Measurements from ENCODE around the gene CRLF3.

CRLF3 gene

GRCh38 chr17:30824356-30825145 lies at the start of gene CRLF3:
Gene CRLF3, minus strand, starts transcription at chr17:30824692. Its CDS starts 41 bp downstream, at chr17:30824651.
- Mint-ChIP-seq H3K27ac (peak within 1 kb of the TSS; percentile 91), H3K36me3 (peaks cover 25% of the 10 kb centered on the region), H3K4me1 (peaks cover 38% of the 10 kb centered on the region), H3K4me3 (peak within 1 kb of the TSS; percentile 91), H3K9me3 (no peaks in the 10 kb centered on the region)
- DNase-seq (ENCODE audit: low spot score in 2 of 2) (peak; percentile 82 to 92), ATAC-seq (peak; percentile 98)

- DNase-seq (ENCODE audit: low spot score in 2 of 2), result no peak
- Mint-ChIP-seq H3K27ac (no peak overlapping the region), H3K36me3 (peaks cover 100% of the 10 kb centered on the region), H3K9me3 (no peaks in the 10 kb centered on the region), H3K4me3 (no peak overlapping the region), H3K4me1 (no peaks in the 10 kb centered on the region)
- ATAC-seq, result no peak
Observed at GRCh38 chr17:30869005-30869404, 44.5 kb upstream of the CRLF3 start.

GRCh38 chr17:30864636-30865035 lies 40.1 kb upstream of the CRLF3 start:
- no peak overlapping the region for H3K27ac Mint-ChIP-seq
- no peaks in the 10 kb centered on the region for H3K9me3 Mint-ChIP-seq
- H3K36me3 Mint-ChIP-seq, result peaks cover 99% of the 10 kb centered on the region
- no peaks in the 10 kb centered on the region for H3K4me1 Mint-ChIP-seq
- no peak for DNase-seq (ENCODE audit: low spot score in 2 of 2)
- ATAC-seq, result no peak
- H3K4me3 Mint-ChIP-seq, result no peak overlapping the region

GRCh38 chr17:30858556-30859250 lies 34.2 kb upstream of the CRLF3 start:
- no peaks in the 10 kb centered on the region for H3K4me1 Mint-ChIP-seq
- no peak for ATAC-seq
- no peaks in the 10 kb centered on the region for H3K9me3 Mint-ChIP-seq
- H3K36me3 Mint-ChIP-seq, result peaks cover 100% of the 10 kb centered on the region
- no peak for DNase-seq (ENCODE audit: low spot score in 2 of 2)
- no peak overlapping the region for H3K4me3 Mint-ChIP-seq
- no peak overlapping the region for H3K27ac Mint-ChIP-seq

GRCh38 chr17:30854146-30854545 lies 29.7 kb upstream of the CRLF3 start:
- H3K4me3 Mint-ChIP-seq, result no peak overlapping the region
- ATAC-seq, result no peak
- no peaks in the 10 kb centered on the region for H3K9me3 Mint-ChIP-seq
- H3K36me3 Mint-ChIP-seq, result peaks cover 86% of the 10 kb centered on the region
- H3K4me1 Mint-ChIP-seq, result no peaks in the 10 kb centered on the region
- no peak for DNase-seq (ENCODE audit: low spot score in 2 of 2)
- no peak overlapping the region for H3K27ac Mint-ChIP-seq

GRCh38 chr17:30848021-30848420 lies 23.5 kb upstream of the CRLF3 start:
- DNase-seq (ENCODE audit: low spot score in 2 of 2) (no peak), ATAC-seq (no peak)
- Mint-ChIP-seq H3K4me3 (no peak overlapping the region), H3K4me1 (no peaks in the 10 kb centered on the region), H3K27ac (no peak overlapping the region), H3K36me3 (peaks cover 82% of the 10 kb centered on the region), H3K9me3 (no peaks in the 10 kb centered on the region)

GRCh38 chr17:30840771-30841170 lies 16.3 kb upstream of the CRLF3 start:
- DNase-seq (ENCODE audit: low spot score in 2 of 2) (no peak), ATAC-seq (no peak)
- Mint-ChIP-seq H3K27ac (no peak overlapping the region), H3K36me3 (peaks cover 95% of the 10 kb centered on the region), H3K4me3 (no peak overlapping the region), H3K9me3 (no peaks in the 10 kb centered on the region), H3K4me1 (no peaks in the 10 kb centered on the region)

GRCh38 chr17:30838202-30838807 lies 13.8 kb upstream of the CRLF3 start:
- no peak for ATAC-seq
- H3K27ac Mint-ChIP-seq, result no peak overlapping the region
- peaks cover 95% of the 10 kb centered on the region for H3K36me3 Mint-ChIP-seq
- DNase-seq (ENCODE audit: low spot score in 2 of 2), result no peak
- no peaks in the 10 kb centered on the region for H3K9me3 Mint-ChIP-seq
- H3K4me3 Mint-ChIP-seq, result no peak overlapping the region
- H3K4me1 Mint-ChIP-seq, result no peaks in the 10 kb centered on the region

- DNase-seq (ENCODE audit: low spot score in 2 of 2), result no peak
Observed at GRCh38 chr17:30832438-30833124, 8.1 kb upstream of the CRLF3 start.

GRCh38 chr17:30831663-30832437 lies 7.4 kb upstream of the CRLF3 start, which contains the start of gene ATAD5:
Gene ATAD5, plus strand, starts transcription at chr17:30831966. Its CDS starts 382 bp downstream, at chr17:30832348.
- Mint-ChIP-seq H3K36me3 (peaks cover 42% of the 10 kb centered on the region), H3K27ac (peak within 1 kb of the TSS; percentile 99), H3K9me3 (no peaks in the 10 kb centered on the region), H3K4me1 (peaks cover 20% of the 10 kb centered on the region), H3K4me3 (peak within 1 kb of the TSS; percentile 99)
- DNase-seq (ENCODE audit: low spot score in 2 of 2) (peak; percentile 72 to 92), ATAC-seq (peak; percentile 97)

More at GRCh38 chr17:30832438-30833124, 8.1 kb upstream of the CRLF3 start:
- ATAC-seq, result no peak
- Mint-ChIP-seq H3K4me1 (peaks cover 20% of the 10 kb centered on the region), H3K9me3 (no peaks in the 10 kb centered on the region), H3K27ac (peak overlapping the region; percentile 99), H3K4me3 (peak overlapping the region; percentile 99), H3K36me3 (peaks cover 46% of the 10 kb centered on the region)

GRCh38 chr17:30831257-30831656 lies 6.8 kb upstream of the CRLF3 start:
- peak overlapping the region; percentile 99 for H3K4me3 Mint-ChIP-seq
- DNase-seq (ENCODE audit: low spot score in 2 of 2) (no peak), ATAC-seq (no peak)
- peak overlapping the region; percentile 99 for H3K27ac Mint-ChIP-seq
- no peaks in the 10 kb centered on the region for H3K9me3 Mint-ChIP-seq
- H3K4me1 Mint-ChIP-seq, result peaks cover 20% of the 10 kb centered on the region
- H3K36me3 Mint-ChIP-seq, result peaks cover 37% of the 10 kb centered on the region

GRCh38 chr17:30829022-30829421 lies 4.5 kb upstream of the CRLF3 start:
- ATAC-seq (no peak), DNase-seq (ENCODE audit: low spot score in 2 of 2) (no peak)
- Mint-ChIP-seq H3K4me3 (no peak overlapping the region), H3K27ac (no peak overlapping the region), H3K4me1 (peaks cover 22% of the 10 kb centered on the region), H3K9me3 (no peaks in the 10 kb centered on the region), H3K36me3 (peaks cover 17% of the 10 kb centered on the region)

- H3K27ac Mint-ChIP-seq, result peak overlapping the region; percentile 22
- ATAC-seq, result no peak
Observed at GRCh38 chr17:30827082-30827481, 2.6 kb upstream of the CRLF3 start.

GRCh38 chr17:30824002-30824355 lies 513 bp downstream of the CRLF3 start:
- peaks cover 41% of the 10 kb centered on the region for H3K4me1 Mint-ChIP-seq
- peak overlapping the region; percentile 91 for H3K27ac Mint-ChIP-seq
- no peak for DNase-seq (ENCODE audit: low spot score in 2 of 2)
- peak overlapping the region; percentile 91 for H3K4me3 Mint-ChIP-seq
- ATAC-seq, result peak; percentile 22
- H3K9me3 Mint-ChIP-seq, result no peaks in the 10 kb centered on the region
- H3K36me3 Mint-ChIP-seq, result peaks cover 28% of the 10 kb centered on the region

More at GRCh38 chr17:30827082-30827481, 2.6 kb upstream of the CRLF3 start:
- Mint-ChIP-seq H3K9me3 (no peaks in the 10 kb centered on the region), H3K36me3 (peaks cover 11% of the 10 kb centered on the region), H3K4me3 (no peak overlapping the region), H3K4me1 (peaks cover 29% of the 10 kb centered on the region)
- DNase-seq (ENCODE audit: low spot score in 2 of 2), result no peak
